ENCODE measurements around the gene PSME2.

PSME2 gene, protein sequence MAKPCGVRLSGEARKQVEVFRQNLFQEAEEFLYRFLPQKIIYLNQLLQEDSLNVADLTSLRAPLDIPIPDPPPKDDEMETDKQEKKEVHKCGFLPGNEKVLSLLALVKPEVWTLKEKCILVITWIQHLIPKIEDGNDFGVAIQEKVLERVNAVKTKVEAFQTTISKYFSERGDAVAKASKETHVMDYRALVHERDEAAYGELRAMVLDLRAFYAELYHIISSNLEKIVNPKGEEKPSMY

DNA sequence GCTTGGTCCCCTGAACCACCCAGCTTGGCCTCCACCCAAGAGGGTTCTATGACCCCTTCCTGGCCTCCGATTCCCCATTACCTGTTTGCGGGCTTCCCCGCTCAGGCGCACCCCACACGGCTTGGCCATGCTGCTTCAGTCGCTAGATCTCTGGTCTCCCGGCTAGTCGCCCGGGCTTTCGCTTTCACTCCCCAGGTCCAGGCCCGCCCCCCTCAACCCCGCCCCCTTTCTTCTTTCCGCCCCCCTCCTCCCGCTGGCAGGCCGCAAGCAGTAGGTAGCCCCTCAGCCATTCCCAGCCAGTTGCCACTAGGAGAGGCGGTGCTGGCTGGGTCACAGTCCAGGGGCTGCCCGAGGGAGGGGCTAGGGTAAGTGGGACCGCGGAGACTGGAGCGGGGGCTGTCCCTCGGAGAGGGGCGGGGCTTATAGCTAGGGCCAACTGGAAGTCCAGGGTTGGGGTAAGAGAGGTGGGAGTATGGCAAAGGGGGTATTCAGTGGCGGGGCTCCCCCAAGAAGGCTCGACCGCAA lies at the start of gene PSME2:
Gene PSME2, minus strand, starts transcription at position 158 of the 525 bp plus-strand sequence. Its CDS starts 29 bp downstream, at position 129.
- DNase-seq (ENCODE audit: low read depth, low spot score) = peak; percentile 88

DNA sequence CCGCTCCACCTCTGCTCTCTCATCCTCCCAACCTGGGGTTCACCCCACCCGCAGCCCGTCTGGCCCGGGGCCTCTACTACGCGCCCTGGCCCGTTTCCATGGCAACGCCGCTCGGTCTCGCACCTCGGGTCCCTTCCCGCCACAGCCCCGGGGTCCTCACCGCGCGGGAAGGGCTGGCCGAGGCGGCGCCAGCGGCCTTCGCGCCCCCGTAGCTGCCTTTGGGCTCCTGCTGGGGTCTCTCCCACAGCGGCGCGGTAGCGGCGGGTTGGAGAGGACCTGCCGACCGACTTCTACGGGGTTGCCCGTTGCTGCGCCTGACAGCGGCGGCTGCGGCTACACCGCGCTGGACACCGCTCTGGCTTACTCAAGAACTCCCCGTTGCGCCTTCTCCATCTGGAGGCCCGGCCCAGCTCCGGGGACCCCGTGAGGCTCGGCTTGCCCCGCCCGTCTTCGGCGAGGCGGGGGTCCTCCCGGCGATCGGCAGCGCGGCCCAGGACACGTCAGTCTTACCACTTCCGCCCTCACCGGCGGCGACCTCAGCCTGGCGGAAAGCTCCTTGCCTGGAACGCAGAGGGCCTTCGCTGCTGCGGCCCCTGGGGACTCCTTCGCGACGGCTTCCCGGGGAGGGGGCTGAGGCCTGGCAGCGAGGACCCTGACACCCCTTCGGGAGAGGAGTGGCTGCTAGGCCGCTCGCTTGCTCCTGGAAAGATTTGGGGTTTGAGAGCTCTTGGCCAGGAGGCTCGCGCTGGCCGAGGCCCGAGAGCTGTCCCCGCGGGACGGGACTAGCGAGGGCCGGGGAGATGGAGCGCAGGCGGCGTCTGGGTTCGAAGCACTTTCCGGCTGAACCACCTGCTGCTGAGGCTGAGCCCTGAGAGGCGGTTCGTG lies 49.0 kb upstream of the PSME2 start, which contains the start of gene TM9SF1:
Gene TM9SF1, minus strand, starts transcription at position 256 of the 885 bp plus-strand sequence. CDS start 422 bp downstream, outside the sequence.
- no peak for DNase-seq (ENCODE audit: low read depth, low spot score)

DNA sequence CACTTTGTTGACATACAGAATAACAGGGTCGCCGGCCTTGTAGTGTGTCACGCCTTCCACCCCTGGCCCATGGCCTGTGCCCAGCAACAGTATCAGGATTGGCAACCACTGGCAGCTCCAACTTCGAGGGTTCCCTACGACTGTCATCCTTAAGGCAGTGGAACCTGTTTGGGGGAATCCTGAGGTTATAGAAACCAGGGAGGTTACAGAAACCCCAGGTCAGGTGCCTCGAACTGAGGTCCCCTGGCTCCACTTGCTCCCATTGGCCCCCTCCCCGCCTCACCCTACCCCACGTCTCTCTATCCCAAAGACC lies 48.4 kb upstream of the PSME2 start:
- no peak for DNase-seq (ENCODE audit: low read depth, low spot score)

DNA sequence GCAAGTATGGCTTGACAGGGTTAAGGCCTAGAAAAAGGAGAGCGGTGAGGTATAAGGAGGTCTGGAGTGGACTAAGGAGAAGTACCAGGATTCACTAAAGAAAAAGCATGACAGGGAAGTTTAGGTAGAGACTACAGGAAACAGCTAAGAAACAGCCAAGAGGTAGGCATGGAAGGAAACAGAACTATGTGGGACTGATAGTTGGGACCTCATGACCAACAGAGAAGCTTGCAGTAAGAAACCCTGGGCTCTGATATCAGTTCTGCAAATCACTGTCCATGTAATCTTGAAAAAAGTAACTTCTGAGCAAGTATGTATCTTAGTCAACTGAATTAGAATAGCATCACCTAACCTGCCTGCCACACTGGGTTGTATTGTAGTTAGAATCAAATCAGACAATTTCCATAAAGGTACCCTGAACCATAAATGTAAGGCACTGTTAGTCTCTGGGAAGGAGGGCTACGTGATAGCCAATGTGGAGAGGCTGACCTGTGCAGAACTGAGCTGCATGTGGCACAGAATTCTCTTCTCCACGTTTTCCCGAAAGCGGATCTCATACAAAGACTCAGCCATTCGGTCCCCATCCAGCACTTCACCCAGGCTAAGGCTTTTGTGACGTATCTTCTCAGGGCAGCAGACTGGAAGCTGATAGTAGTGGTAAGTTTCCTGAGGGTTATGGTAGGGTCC lies 47.9 kb upstream of the PSME2 start:
- DNase-seq (ENCODE audit: low read depth, low spot score) = no peak

DNA sequence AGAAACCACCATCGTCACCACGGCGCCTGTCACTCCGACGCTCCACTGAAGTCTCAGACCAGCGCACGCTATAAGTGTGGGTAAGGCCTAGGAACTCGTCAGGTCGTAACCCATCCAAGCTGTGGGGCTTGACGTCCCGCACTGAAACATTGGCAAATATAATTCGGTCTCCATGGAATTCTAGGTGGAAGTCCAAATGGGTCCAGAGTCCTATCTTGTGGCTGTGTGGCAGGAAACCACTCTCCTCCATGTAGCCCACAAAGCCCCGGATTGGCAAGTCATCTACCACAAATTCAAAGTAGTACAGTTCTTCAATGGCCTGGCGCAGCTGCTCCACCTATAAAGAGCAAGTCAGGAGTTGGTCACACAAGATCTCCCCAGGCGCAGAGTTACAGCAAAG lies 46.5 kb upstream of the PSME2 start:
- no peak for DNase-seq (ENCODE audit: low read depth, low spot score)

DNA sequence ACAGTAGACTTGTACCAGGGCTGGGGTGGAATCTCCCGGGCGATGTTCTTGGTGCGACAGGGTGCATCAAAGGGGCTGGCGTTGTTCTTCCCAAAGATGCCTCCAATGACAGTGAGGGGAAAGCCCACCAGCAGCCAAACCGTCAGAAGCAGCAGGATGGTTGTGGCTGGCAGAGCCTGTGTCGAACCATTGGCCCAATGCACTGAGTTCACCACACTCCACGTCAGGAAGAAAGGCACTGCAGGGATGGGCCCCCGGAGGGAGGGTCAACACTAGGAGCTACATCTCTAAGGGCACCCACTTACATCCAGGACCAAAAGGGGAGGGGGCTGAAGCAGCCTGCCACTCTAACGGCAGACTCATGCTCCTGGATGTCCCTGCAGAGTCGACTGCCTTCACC lies 44.0 kb upstream of the PSME2 start:
- DNase-seq (ENCODE audit: low read depth, low spot score) = no peak

DNA sequence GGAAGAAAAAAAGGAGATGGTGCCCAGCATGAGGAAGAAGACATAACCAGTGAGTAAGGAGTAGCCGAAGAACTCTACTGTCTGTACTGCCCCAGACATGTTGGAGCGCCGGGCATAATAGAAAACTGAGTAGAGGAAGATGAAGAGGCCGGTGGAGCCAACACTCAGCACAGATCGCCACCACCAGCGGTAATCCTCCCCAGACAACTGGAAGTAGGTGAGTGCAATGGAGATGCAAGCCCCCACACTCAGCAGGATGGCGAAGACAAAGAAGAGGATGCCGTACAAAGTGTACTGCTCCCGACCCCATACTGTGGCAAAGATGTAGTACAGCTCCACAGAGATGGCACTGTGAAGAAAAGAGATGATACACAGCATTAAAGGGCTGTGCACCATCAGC lies 43.0 kb upstream of the PSME2 start:
- DNase-seq (ENCODE audit: low read depth, low spot score) = no peak

DNA sequence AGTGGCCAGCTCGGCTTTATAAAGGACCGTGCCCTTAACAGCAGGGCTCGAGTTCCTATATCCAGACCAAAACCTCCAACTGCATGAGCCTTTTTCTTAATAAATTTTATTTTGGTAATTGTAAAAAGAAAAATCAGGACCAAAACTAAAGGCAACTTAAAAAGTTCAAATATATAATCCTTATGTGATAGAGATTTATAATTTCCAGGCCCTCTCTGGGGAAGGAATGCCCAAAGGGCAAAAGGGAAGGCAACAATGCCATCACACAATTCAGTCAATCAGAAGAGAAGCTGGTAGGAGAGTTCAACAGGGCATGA lies 42.6 kb upstream of the PSME2 start:
- no peak for DNase-seq (ENCODE audit: low read depth, low spot score)

DNA sequence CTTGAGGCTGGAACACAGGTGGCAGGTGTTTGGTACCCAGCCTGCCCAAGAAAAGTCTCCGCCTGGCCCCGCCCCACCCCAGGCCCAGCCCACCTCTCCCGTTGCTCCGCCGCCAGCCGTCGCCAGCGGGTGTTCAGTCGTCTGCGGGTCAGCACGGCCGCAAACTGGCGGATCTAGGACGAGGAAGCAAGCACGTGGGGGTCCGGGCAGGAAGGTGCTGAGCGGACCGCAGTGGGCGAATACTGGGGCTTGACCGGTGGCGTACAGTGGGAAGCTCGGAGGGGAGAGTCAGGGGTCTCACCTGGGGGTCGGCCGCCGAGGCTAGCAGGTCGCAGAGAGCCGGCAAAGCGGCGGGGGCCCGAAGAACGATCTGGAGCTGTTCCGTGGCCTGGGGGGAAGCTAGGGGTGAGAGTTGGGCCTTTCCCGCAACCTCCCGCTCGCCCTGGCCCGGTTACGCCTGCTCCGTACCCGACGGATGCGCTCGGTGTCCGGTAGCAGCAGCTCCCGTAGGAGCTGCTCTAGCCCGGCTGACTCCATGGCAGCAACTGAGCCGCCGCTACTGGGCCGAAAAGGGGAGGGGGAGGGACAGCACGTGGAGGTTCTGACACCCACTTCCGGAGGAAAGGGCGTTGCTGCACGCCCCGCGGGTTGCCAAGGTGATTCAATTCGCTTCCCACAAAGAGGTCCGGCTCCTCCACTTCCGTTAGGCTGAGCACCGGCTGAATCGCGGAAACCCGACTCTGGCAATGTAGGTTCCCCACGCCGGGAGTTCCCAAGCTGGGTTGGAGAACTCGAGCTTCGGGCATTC lies 42.0 kb upstream of the PSME2 start, which contains the start of gene IPO4:
Gene IPO4, minus strand, starts transcription at position 566 of the 808 bp plus-strand sequence. Its CDS starts 29 bp downstream, at position 537.
- DNase-seq (ENCODE audit: low read depth, low spot score) = peak; percentile 95

DNA sequence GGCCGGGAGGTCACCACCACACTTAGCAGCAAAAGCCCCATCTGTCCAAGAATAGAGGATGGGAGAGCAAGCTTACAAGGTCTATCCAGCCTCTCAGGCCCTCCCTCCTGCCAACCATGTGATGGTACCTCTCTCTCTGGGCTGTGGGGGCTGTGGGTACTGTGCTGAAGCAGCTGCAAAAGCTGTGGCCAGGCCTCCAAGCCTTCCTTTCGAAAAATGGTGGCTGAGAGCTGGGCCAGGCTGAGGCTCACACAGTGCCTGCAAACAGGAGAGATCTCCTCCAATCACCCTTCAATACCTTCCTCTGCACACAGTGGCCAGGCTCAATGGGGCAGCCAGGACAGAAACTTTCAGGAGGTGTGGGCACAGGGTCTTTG lies 41.1 kb upstream of the PSME2 start:
- no peak for DNase-seq (ENCODE audit: low read depth, low spot score)

DNA sequence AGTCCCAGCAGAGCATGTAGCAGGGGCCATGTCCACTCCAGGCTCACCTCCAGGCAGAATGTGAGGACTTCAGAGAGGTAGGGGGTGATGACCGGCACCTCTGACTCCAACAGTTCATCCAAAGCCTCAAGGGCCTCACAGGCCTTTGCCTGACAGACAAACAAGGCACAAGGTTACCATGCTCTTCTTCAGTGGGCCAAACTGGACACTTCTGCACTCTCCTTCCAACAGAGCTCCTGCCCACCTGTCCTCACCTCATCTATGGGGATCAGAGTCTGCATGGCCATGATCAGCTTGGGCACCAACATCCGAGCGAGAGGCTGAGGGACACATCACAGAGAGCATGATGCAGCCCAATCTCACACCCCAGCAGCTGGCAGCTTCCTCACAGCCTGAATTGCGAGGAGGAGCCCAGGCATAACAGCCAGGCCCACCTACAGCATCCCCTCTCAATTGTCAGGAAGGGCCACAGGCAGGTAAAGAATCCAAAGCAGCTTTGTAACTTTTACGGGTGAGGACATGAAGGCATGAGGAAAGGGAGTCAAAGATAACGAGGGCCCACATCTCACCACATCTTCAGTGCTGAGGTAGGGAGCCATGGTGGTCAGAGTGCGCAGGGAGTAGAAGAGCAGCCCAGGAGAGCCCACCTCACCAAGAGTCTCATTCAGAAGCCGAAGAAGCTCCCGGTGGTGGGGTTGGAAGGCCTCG lies 40.6 kb upstream of the PSME2 start:
- DNase-seq (ENCODE audit: low read depth, low spot score) = no peak

DNA sequence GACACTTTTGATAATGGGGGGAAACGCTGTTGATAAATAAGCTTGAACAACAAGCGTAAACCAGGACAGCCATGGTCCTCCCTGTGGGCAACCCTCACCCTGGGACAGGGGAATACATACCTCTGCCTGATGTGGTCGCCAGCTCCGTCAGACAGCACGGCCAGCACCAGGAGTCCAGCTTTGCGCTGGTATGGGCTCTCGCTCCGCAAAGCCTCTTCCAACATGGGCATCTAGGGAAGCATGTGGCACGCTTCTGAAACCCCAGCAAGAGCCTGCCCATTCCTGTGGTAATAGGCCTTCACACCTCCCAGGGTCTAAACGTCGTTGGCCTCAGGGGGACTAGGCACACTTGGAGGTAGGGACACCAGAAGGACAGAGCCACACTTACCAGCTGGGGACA lies 39.3 kb upstream of the PSME2 start:
- no peak for DNase-seq (ENCODE audit: low read depth, low spot score)

DNA sequence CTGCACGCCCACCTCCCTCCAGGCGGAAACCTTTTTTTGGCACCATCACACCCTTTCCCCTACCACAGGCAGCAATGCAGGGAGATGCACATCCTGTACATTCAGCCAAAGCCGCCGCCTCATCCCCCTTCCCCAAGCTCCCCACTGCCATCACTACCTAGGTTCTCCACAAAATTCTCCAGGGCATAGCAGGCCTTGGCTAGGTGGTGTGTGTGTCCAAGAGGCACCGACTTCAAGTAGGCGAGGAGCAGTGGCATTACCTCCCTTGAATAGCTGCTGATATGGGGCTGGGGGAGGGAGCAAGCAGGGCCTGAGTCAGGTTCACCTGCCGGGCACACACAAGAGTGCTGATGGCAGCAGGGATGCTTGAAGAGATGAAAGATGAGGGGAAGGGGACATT lies 38.6 kb upstream of the PSME2 start:
- DNase-seq (ENCODE audit: low read depth, low spot score) = no peak

DNA sequence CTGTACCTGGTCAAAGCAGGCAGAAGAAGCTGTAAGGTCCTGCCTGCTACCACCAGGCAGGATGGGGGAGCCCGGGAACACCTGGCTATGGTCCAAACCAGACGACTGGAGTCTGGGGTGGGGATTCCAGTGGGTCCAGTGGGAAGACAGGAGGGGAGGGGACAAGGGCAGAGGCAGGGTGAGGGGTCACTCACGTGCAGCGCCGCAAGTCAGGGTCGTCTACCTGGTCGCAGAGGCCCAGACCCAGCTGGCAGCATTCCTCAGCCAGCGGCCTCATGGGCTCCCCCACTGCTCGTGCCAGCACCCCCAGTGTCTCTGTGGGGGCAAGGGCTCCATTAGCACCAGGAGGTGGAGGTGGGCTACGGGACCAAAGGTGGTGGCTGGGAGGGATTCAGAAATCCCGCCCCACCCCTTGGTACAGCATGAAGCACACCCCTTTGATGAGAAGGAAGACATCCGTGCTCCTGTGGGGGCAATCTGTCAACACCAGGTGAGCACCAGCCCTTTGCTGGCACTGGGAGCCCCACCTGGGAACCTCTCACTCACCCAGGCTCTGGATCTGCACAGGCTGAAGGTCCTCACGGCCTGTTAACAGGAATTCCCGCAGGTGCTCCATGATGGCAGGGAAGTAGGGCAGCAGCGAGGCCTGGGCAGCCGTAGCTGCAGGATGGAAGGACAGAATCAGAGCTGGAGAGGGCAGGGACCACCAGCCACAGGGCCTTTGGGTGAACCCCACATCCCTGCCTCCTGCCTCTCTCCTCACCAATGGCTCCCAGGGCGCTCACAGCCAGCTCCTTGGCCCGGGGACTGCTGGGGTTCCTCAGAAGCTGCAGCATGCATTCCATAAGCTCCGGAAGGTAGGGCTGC lies 37.9 kb upstream of the PSME2 start:
- DNase-seq (ENCODE audit: low read depth, low spot score) = no peak

DNA sequence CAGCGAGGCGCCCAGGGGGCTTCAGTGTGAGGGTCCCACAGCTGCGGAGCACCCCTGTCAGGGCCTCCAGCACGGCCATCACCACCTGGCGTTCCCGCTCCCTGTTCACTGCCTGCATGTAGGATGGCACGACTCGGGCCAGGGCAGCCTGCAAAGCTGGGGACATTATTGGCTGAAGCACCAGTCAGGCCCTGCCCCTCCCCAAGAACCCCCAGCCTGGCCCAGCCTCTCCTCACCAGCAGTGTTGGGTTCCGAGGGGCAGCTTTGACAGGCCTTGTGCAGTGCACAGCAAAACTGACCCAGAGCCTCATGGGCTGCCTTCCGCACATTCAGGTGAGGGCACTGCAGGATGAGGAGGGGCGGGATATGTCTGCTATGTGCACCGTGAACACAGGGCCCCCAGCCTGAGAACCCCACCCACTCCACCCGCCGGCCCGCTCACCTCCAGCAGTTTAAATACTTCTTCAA lies 36.6 kb upstream of the PSME2 start:
- no peak for DNase-seq (ENCODE audit: low read depth, low spot score)

DNA sequence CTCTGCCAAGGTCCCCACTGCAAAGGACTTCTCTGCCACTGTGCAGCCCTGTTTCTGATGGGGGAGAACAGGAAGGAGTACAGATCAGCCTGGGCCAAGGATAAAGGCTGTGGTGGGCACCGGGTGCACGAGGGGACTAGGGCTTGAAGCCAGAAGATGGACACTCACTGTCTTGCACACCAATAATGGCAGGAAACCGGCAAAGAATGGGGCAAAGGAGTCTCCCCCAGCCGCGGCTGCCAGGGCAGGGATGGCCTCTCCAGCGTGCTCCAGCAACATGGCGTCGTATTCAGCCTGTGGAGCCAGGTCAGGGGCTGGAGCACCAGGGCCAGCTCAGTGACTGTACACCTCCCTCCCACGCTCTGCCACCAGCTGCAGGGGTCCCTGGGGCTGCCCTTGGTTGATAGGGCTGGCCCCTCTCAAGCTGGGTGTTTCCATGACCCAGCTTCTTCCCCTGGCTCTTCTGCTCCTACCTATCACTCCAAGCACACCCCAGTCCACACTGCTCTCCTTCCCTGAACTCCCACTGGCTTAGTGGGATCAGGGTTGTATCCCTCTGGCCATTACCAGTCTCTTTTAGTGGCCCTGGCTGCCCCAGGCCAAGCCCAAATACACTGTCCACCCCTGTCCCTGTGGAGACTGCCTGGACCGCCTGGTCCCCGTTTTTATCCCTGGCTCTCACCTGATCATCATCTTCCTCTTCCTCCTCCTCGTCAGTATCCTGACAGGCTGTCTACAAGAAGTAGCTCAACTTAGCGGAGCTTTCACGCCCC lies 35.9 kb upstream of the PSME2 start:
- no peak for DNase-seq (ENCODE audit: low read depth, low spot score)

DNA sequence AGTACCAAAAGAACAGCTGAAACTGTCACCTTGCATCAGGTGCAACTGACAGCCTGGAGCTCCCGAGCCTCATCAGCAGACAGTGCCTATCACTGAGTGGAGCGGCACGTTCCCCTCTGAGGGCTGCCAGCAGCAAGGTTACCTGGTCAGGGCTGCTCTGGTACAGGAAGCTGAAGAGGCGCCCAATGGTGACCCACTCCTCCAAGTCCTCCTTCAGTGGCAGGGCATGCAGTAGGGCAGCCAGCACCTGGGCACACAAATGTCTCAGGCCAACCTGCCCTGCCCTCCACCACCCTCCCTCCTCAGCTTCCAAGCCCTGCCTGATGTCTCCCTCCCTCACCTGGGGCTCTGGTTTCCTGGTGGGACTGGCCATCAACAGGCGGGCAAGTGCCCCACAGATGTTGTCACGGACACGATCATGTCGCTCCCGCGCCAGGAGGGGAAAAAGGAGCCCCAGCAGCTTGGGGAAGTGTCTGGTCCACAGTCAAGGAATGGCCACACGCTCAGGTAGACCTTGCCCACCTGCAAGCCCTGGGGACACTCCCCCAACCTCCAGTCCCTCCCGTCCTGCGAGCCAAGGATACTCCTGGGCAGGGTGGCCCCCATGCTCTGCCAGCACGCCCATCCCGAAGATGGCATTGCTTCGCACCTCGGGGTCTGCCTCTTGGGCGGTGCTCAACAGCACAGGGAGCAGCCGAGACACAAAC lies 35.1 kb upstream of the PSME2 start:
- DNase-seq (ENCODE audit: low read depth, low spot score) = no peak

Measured in iPS DF 19.7 (cell line).